DND-41 (cell line): Measurements from ENCODE around the gene ACOT9.

Experiments used
- CTCF ChIP-seq: IDR thresholded peaks from 2 replicates; pipeline ENCODE4 v1.5.1; 2012; ENCODE audit warnings: borderline replicate concordance, low read length, moderate library complexity, mild to moderate bottlenecking; ENCODE audit not compliant: poor library complexity, severe bottlenecking; ENCODE audit errors: extremely low read depth
- EZH2 ChIP-seq: IDR thresholded peaks from 3 replicates; pipeline ENCODE4 v1.6.1; 2012; ENCODE audit warnings: borderline replicate concordance, low read depth, mild to moderate bottlenecking, moderate library complexity, low read length, inconsistent platforms; ENCODE audit not compliant: severe bottlenecking

- TF ChIP-seq CTCF, result no peak
- no peak for TF ChIP-seq EZH2
Measured at GRCh38 chrX:23783589-23784469, 40.8 kb upstream of the ACOT9 start.
